A673 (cell line): ENCODE data around the gene KIAA1328. TPM values are rescaled to one million over a fixed set of nuclear protein-coding genes. Genes with fewer than 3 reads are reported as not detected.
"Not testable (repeated sequence)": the region's sequence is repeated elsewhere in the genome, so short reads cannot be mapped to it uniquely, and the experiment has no call there.

ENCODE experiments used
- BruUV-seq: library from RNA; stranded (reverse); fragments of 400-500 nt; replicated peaks from 2 replicates; lab custom pipeline; 2021; lab: Mats Ljungman, UMichigan
- CTCF ChIA-PET: fragments of 300-600 bp; sonication (Branson Sonifier 250); formaldehyde crosslinking; loops from one replicate; lab custom pipeline; 2022; ENCODE audit warnings: antibody characterized with exemption; lab: Charles Lee
- POLR2A ChIA-PET: fragments of 300-600 bp; sonication (Branson Sonifier 250); formaldehyde crosslinking; loops from one replicate; lab custom pipeline; 2022; ENCODE audit warnings: antibody characterized with exemption; ENCODE audit not compliant: low non-redundant PET; lab: Charles Lee
- DNase-seq: peaks from one replicate; pipeline ENCODE4 v3.0.0-alpha.2; 2015; ENCODE audit warnings: low spot score
- H3K27ac ChIP-seq: fragments of 200-600 bp; sonication (generic); 2 replicates; pipeline ENCODE4 v1.5.1; 2016; ENCODE audit warnings: mixed run types, low read depth, mild to moderate bottlenecking, mixed read lengths, antibody characterized with exemption, low read length; ENCODE audit not compliant: poor library complexity, severe bottlenecking
- H3K27me3 ChIP-seq: fragments of 200-600 bp; sonication (generic); replicated peaks from 2 replicates; pipeline ENCODE4 v1.6.1; 2017; ENCODE audit warnings: mixed run types, low read depth, mild to moderate bottlenecking, mixed read lengths, antibody characterized with exemption, low read length; ENCODE audit not compliant: insufficient read depth, poor library complexity
- H3K36me3 ChIP-seq: fragments of 200-600 bp; sonication (generic); 2 replicates; pipeline ENCODE4 v1.6.1; 2016; ENCODE audit warnings: mixed run types, mild to moderate bottlenecking, mixed read lengths, antibody characterized with exemption, low read length; ENCODE audit not compliant: insufficient read depth, poor library complexity, severe bottlenecking
- H3K4me1 ChIP-seq: fragments of 200-600 bp; sonication (generic); 2 replicates; pipeline ENCODE4 v1.6.1; 2017; ENCODE audit warnings: mixed run types, mild to moderate bottlenecking, mixed read lengths, antibody characterized with exemption, low read length; ENCODE audit not compliant: insufficient read depth, poor library complexity, severe bottlenecking
- H3K4me3 ChIP-seq: fragments of 200-600 bp; sonication (generic); 2 replicates; pipeline ENCODE4 v1.5.1; 2016; ENCODE audit warnings: low read depth, mixed run types, mild to moderate bottlenecking, mixed read lengths, low read length; ENCODE audit not compliant: poor library complexity, severe bottlenecking
- H3K9me3 ChIP-seq: fragments of 200-600 bp; sonication (generic); 2 replicates; pipeline ENCODE4 v1.6.1; 2016; ENCODE audit warnings: mixed run types, low read depth, mild to moderate bottlenecking, mixed read lengths, antibody characterized with exemption, low read length; ENCODE audit not compliant: poor library complexity, severe bottlenecking
- CTCF ChIP-seq: fragments of 300-800, 200-600 bp; sonication (generic); conservative IDR thresholded peaks from 2 replicates; pipeline ENCODE4 v1.5.1; 2017; ENCODE audit warnings: low read depth, mild to moderate bottlenecking, antibody characterized with exemption, low read length, moderate library complexity, mixed read lengths
- EZH2 ChIP-seq: fragments of 200-600 bp; sonication (generic); IDR thresholded peaks from 2 replicates; pipeline ENCODE4 v1.6.1; 2017; ENCODE audit warnings: borderline replicate concordance, low read depth, mild to moderate bottlenecking, mixed read lengths, antibody characterized with exemption, low read length; ENCODE audit not compliant: poor library complexity, severe bottlenecking
- intact Hi-C: fragments of 100-400 bp; cut with micrococcal nuclease; formaldehyde crosslinking; loops from one replicate; pipeline ENCODE4 v1.10.0; 2022; ENCODE audit not compliant: unreplicated experiment
- total RNA-seq: library from RNA; stranded (reverse); gene quantifications from 2 replicates; pipeline ENCODE4 v1.2.3, GENCODE V29; 2021

Gene KIAA1328
- total RNA-seq, 1 experiment from 2014 or later, result 6.5 TPM

DNA sequence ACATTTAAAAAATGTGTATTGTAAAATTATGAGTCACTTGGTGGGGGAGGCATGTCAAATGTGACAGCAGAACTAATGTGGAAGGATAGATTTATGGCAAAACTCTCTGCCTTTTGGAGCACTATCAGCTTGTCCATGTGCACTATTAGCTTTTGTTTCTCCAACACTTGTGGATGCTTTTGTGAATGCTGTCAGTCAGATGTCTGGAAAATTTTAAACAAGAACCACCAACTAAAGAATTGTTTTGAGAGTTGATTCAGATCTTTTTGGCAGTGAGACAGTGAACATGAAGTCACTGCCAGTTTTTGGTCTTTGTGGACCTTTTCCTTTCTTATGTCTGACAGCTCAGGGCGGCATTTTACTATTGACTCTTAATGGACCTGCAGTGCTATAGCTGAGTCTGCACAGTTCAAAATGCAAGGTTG, 72.4 kb downstream of the KIAA1328 start:
- H3K4me1 ChIP-seq, result no peaks in the 10 kb centered on the region
- H3K36me3 ChIP-seq, result no peaks in the 10 kb centered on the region
- CTCF ChIA-PET, result no interaction called here
- H3K9me3 ChIP-seq, result no peaks in the 10 kb centered on the region
- no peak for DNase-seq
- no peak overlapping the region for H3K4me3 ChIP-seq
- intact Hi-C loops, result no loop called here
- no peaks in the 10 kb centered on the region for H3K27me3 ChIP-seq
- no peak overlapping the region for H3K27ac ChIP-seq
- POLR2A ChIA-PET, result no interaction called here
- no peak for TF ChIP-seq EZH2
- BruUV-seq, result no TSS peak

GRCh38 chr18:36903215-36903928, 74.4 kb downstream of the KIAA1328 start:
- Histone ChIP-seq H3K36me3 (no peaks in the 10 kb centered on the region), H3K27ac (no peak overlapping the region), H3K9me3 (no peaks in the 10 kb centered on the region), H3K27me3 (no peaks in the 10 kb centered on the region), H3K4me3 (no peak overlapping the region), H3K4me1 (no peaks in the 10 kb centered on the region)
- BruUV-seq, result no TSS peak
- DNase-seq, result no peak
- ChIA-PET POLR2A (no interaction called here), CTCF (no interaction called here)
- no peak for TF ChIP-seq CTCF
- TF ChIP-seq EZH2, result no peak
- intact Hi-C loops, result no loop called here

GRCh38 chr18:36905571-36905970, 76.6 kb downstream of the KIAA1328 start:
- no peaks in the 10 kb centered on the region for H3K27me3 ChIP-seq
- H3K4me3 ChIP-seq, result no peak overlapping the region
- no peak for DNase-seq
- intact Hi-C loops, result no loop called here
- H3K36me3 ChIP-seq, result no peaks in the 10 kb centered on the region
- H3K9me3 ChIP-seq, result no peaks in the 10 kb centered on the region
- H3K4me1 ChIP-seq, result no peaks in the 10 kb centered on the region
- ChIA-PET POLR2A (no interaction called here), CTCF (no interaction called here)
- TF ChIP-seq CTCF (no peak), EZH2 (no peak)
- BruUV-seq, result no TSS peak
- no peak overlapping the region for H3K27ac ChIP-seq

- POLR2A ChIA-PET, H3K4me3 ChIP-seq, BruUV-seq, H3K36me3 ChIP-seq, H3K27me3 ChIP-seq, intact Hi-C loops, CTCF ChIA-PET, DNase-seq, H3K4me1 ChIP-seq, H3K9me3 ChIP-seq, H3K27ac ChIP-seq: not testable (repeated sequence)
Observed at GRCh38 chr18:36909282-36909681, 80.4 kb downstream of the KIAA1328 start.
